Measurements from ENCODE around the gene ZNF121.
A peak's percentile ranks its signal among the peaks of the same experiment; 100 is the strongest.

Gene ZNF121

DNA sequence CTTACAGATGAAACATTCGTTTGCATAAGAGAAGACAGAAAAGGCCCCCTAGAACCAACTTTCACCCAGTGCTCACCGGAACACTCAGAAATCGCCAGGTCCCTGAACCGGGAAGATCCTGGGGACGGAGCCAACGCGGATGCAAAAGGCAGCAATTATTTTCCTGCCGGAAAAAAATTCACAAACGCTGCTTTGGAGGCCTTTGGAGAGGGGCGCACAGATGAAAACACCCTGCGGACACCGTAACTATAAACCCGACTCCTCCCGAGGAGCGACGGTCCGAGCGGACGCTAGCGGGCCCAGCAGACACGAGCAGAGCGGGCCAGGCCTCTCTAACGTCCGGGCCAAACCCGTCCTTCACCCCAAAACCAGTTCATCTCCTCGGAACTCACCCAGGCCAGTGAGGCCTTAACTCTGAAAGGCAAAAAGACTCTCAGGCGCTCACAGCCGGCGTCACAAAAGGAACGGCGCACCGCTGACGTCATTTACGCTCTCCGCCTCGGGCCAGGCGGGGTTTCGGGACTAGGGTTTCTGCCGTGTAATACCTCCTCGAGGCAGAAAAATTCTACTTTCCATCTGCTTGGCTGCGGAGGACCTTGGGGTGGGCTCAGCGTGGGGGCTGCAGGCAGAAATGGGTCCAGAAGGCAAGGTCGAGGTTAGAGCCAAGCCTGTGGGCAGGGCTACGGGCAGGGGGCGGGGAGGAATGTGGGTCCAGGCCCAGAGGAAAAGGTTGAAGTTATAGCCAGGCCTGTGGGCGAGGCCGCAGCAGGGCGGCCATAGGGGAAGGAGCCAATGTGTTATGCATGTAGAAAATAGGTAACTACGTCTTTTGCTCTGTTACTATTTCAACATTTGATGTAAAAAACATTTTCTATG is 45.9 kb downstream of the ZNF121 start, which contains the start of gene ZNF426:
Gene ZNF426, minus strand, starts transcription at position 463 of the 876 bp plus-strand sequence. CDS start 2,413 bp downstream, outside the sequence.
- peak within 1 kb of the TSS; percentile 91 for H3K4me3 ChIP-seq (ENCODE audit: insufficient read depth, low read depth, low read length)
- no peaks in the 10 kb centered on the region for H3K4me1 ChIP-seq (ENCODE audit: control insufficient read depth, insufficient read depth, low read length)
- WGBS, 2 experiments = 2% methylated on average over 48 of the region's 49 CpGs
- H3K9me3 ChIP-seq (ENCODE audit: control insufficient read depth, low read length) = peaks cover 5% of the 10 kb centered on the region
- H3K36me3 ChIP-seq (ENCODE audit: control insufficient read depth, insufficient read depth, low read length) = peaks cover 32% of the 10 kb centered on the region
- no peaks in the 10 kb centered on the region for H3K27me3 ChIP-seq (ENCODE audit: control insufficient read depth, insufficient read depth, low read length, poor library complexity, severe bottlenecking)
- H3K27ac ChIP-seq (ENCODE audit: insufficient read depth, low read depth, low read length, poor library complexity, severe bottlenecking) = peak within 1 kb of the TSS; percentile 93

DNA sequence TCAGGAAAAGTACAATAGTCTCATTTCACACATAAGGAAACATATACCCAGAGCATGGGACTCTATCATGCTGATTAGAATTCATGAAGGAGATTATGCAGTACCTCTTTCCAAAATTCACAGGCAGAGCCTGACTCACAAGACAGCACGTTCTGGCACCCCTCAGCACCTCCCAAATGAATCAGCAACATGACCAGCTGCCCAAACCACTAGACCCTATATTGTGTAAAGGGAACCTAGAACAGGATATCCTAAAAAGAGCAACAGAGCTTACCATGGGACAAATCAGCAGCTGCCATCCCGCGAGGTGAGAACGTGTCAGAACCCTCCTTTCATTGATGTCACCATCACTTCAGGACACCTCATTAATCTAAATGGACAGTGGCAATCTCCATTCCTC is 48.4 kb downstream of the ZNF121 start:
- Histone ChIP-seq H3K27me3 (ENCODE audit: control insufficient read depth, insufficient read depth, low read length, poor library complexity, severe bottlenecking) (no peaks in the 10 kb centered on the region), H3K4me1 (ENCODE audit: control insufficient read depth, insufficient read depth, low read length) (no peaks in the 10 kb centered on the region), H3K27ac (ENCODE audit: insufficient read depth, low read depth, low read length, poor library complexity, severe bottlenecking) (no peak overlapping the region), H3K36me3 (ENCODE audit: control insufficient read depth, insufficient read depth, low read length) (peaks cover 56% of the 10 kb centered on the region), H3K9me3 (ENCODE audit: control insufficient read depth, low read length) (peaks cover 8% of the 10 kb centered on the region), H3K4me3 (ENCODE audit: insufficient read depth, low read depth, low read length) (no peak overlapping the region)
- WGBS, 2 experiments = 93 to 95% methylated on average over 4 of the region's 4 CpGs

DNA sequence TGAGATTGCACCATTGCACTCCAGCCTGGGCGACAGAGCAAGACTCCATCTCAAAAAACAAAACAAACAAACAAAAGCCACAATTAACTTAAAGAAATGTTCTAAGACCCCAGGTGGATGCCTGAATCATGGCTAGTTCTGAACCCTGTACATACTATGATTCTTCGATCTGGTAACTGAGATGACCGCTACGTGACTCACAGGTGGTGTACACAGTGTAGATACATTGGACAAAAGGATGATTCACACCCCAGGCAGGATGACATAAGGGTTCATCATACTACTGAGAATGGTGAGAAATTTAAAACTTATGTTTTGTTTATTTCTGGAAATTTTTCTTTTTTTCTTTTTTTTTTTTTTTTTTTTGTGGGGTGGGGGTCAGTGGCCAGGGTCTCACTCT is 52.4 kb downstream of the ZNF121 start:
- Histone ChIP-seq H3K9me3 (ENCODE audit: control insufficient read depth, low read length) (peaks cover 24% of the 10 kb centered on the region), H3K36me3 (ENCODE audit: control insufficient read depth, insufficient read depth, low read length) (peaks cover 96% of the 10 kb centered on the region), H3K27me3 (ENCODE audit: control insufficient read depth, insufficient read depth, low read length, poor library complexity, severe bottlenecking) (no peaks in the 10 kb centered on the region), H3K4me1 (ENCODE audit: control insufficient read depth, insufficient read depth, low read length) (no peaks in the 10 kb centered on the region), H3K4me3 (ENCODE audit: insufficient read depth, low read depth, low read length) (no peak overlapping the region), H3K27ac (ENCODE audit: insufficient read depth, low read depth, low read length, poor library complexity, severe bottlenecking) (no peak overlapping the region)
- WGBS, 2 experiments = 91 to 95% methylated on average over 4 of the region's 4 CpGs

DNA sequence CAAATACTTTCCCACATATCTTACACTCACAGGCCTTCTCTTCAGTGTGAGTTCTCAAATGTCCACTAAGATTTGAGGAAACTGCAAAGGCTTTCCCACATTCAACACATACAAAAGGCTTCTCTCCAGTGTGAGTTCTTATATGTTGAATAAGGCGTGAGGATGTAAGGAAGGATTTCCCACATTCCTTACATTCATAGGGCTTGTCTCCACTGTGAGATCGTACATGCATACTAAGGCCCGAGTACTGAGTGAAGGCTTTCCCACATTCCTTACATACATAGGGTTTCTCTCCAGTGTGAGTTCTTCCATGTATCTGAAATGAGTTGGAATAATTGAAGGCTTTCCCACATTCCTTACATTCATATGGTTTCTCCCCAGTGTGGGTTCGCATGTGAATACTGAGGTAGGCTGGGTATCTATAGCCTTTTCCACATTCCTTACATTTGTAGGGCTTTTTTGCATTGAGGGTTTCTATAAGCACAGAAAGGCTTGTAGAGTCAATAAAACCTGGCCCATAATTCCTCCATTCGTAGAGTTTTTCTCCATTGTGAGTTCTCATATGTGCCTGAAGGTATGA is 55.5 kb downstream of the ZNF121 start:
- Histone ChIP-seq H3K9me3 (ENCODE audit: control insufficient read depth, low read length) (peaks cover 30% of the 10 kb centered on the region), H3K36me3 (ENCODE audit: control insufficient read depth, insufficient read depth, low read length) (peaks cover 82% of the 10 kb centered on the region), H3K27ac (ENCODE audit: insufficient read depth, low read depth, low read length, poor library complexity, severe bottlenecking) (no peak overlapping the region), H3K4me1 (ENCODE audit: control insufficient read depth, insufficient read depth, low read length) (no peaks in the 10 kb centered on the region), H3K4me3 (ENCODE audit: insufficient read depth, low read depth, low read length) (no peak overlapping the region), H3K27me3 (ENCODE audit: control insufficient read depth, insufficient read depth, low read length, poor library complexity, severe bottlenecking) (no peaks in the 10 kb centered on the region)
- WGBS, 2 experiments = 88 to 93% methylated on average over 1 to 4 of the region's 5 CpGs

DNA sequence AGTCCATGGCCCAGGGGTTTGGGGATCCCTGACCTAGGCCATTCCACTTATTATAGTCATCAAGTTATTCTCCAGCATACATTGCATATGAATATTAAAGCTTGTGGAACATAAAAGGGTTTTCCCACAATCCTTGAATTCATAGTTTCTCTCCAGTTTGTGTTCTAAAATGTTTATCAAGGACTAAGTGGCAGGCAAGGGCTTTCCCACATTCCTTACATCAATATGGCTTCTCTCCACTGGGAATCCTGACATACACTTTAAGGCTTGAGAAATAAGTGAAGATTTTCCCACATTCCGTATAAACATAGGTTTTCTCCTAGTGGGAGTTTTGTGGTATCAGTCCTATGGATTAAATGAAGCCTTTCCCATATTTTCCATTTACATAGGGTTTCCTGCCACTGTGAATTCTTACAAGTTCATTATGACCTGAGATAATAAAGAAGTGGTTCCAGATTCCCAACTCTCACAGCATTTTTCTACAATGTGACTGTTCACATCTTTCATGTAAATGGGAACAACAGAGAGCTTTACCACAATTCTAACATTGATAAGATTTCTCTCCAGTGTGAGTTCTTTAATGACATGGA is 60.3 kb downstream of the ZNF121 start:
- 100% methylated on average over 1 of the region's 1 CpG; no CpG with 5 or more reads in 1 of the 2 experiments for WGBS, 2 experiments
- Histone ChIP-seq H3K27ac (ENCODE audit: insufficient read depth, low read depth, low read length, poor library complexity, severe bottlenecking) (no peak overlapping the region), H3K4me3 (ENCODE audit: insufficient read depth, low read depth, low read length) (no peak overlapping the region), H3K27me3 (ENCODE audit: control insufficient read depth, insufficient read depth, low read length, poor library complexity, severe bottlenecking) (no peaks in the 10 kb centered on the region), H3K4me1 (ENCODE audit: control insufficient read depth, insufficient read depth, low read length) (no peaks in the 10 kb centered on the region), H3K9me3 (ENCODE audit: control insufficient read depth, low read length) (peaks cover 21% of the 10 kb centered on the region), H3K36me3 (ENCODE audit: control insufficient read depth, insufficient read depth, low read length) (peaks cover 37% of the 10 kb centered on the region)

Data from ectodermal cell (in vitro differentiated cells).